A673 (cell line): ENCODE measurements around the gene PTGFRN.

Experiments
- CTCF ChIP-seq: fragments of 300-800, 200-600 bp; sonication (generic); conservative IDR thresholded peaks from 2 replicates; pipeline ENCODE4 v1.5.1; 2017; ENCODE audit warnings: low read depth, mild to moderate bottlenecking, antibody characterized with exemption, low read length, moderate library complexity, mixed read lengths
- EZH2 ChIP-seq: fragments of 200-600 bp; sonication (generic); IDR thresholded peaks from 2 replicates; pipeline ENCODE4 v1.6.1; 2017; ENCODE audit warnings: borderline replicate concordance, low read depth, mild to moderate bottlenecking, mixed read lengths, antibody characterized with exemption, low read length; ENCODE audit not compliant: poor library complexity, severe bottlenecking

GRCh38 chr1:116942344-116942743 is 32.6 kb downstream of the PTGFRN start:
- TF ChIP-seq CTCF (no peak), EZH2 (no peak)
